Measurements from ENCODE around the gene CARS1.

Gene CARS1

DNA sequence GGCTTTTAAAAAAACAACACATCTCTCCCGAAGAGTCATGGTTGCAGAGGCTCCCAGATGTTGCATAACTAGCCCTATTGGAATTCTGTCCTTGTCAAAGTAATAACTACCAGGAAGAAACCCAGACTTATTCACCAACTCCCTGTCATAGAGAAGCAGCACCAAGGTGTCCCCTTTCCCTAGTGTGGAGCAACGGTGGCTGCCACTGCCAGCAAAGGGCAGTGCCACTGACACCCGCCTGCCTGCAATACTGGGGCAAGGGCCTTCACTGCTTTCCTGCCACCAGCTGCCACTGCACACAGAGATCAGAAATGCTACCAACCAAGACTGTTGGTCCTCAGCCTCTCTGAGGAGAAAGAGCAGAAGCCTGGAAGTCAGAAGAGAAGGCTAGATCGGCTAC is 92.4 kb downstream of the CARS1 start:
- H3K27ac ChIP-seq (replicated peaks) = no peak overlapping the region
- TF ChIP-seq CTCF (IDR thresholded peaks at IDR 0.05; ENCODE audit: insufficient read depth, low read length) = no peak
- TF ChIP-seq POLR2AphosphoS5 (IDR thresholded peaks at IDR 0.05; ENCODE audit: low read depth) = 0 out of 2 replicates have a peak, but pooled peaks have one; percentile 19
- DNase-seq (ENCODE audit: low read depth in 1 of 2, low spot score in 1 of 2) = no peak
- H3K27me3 ChIP-seq (ENCODE audit: insufficient read depth, poor library complexity, severe bottlenecking) = no peaks in the 10 kb centered on the region
- H3K4me3 ChIP-seq (replicated peaks; ENCODE audit: insufficient read depth, low read length) = no peak overlapping the region

DNA sequence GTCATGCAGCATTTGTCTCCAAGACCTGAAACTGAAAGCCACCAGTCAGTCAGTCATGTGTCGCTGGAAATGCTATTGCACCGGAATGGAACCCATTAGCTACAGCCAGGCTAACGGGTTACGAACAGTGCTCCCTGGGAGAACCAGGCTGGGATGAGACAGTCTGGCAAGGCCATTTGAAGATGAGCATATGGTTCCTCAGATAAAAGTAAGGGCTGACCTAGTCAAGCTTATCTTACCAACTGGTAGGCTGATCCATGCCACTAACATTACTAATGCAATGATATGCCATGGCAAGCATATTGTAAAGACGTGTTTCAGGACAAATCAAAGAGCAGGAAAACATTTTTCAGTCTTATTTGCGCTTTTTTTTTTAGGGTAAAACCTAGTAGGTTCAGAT is 93.5 kb downstream of the CARS1 start:
- TF ChIP-seq CTCF (IDR thresholded peaks at IDR 0.05; ENCODE audit: insufficient read depth, low read length) (no peak), GABPA (IDR thresholded peaks at IDR 0.05; ENCODE audit: low read depth) (no peak), POLR2AphosphoS5 (IDR thresholded peaks at IDR 0.05; ENCODE audit: low read depth) (no peak), SPI1 (IDR thresholded peaks at IDR 0.05; ENCODE audit: borderline replicate concordance, low read depth) (no peak)
- TF ChIP-seq, protein P1, sequence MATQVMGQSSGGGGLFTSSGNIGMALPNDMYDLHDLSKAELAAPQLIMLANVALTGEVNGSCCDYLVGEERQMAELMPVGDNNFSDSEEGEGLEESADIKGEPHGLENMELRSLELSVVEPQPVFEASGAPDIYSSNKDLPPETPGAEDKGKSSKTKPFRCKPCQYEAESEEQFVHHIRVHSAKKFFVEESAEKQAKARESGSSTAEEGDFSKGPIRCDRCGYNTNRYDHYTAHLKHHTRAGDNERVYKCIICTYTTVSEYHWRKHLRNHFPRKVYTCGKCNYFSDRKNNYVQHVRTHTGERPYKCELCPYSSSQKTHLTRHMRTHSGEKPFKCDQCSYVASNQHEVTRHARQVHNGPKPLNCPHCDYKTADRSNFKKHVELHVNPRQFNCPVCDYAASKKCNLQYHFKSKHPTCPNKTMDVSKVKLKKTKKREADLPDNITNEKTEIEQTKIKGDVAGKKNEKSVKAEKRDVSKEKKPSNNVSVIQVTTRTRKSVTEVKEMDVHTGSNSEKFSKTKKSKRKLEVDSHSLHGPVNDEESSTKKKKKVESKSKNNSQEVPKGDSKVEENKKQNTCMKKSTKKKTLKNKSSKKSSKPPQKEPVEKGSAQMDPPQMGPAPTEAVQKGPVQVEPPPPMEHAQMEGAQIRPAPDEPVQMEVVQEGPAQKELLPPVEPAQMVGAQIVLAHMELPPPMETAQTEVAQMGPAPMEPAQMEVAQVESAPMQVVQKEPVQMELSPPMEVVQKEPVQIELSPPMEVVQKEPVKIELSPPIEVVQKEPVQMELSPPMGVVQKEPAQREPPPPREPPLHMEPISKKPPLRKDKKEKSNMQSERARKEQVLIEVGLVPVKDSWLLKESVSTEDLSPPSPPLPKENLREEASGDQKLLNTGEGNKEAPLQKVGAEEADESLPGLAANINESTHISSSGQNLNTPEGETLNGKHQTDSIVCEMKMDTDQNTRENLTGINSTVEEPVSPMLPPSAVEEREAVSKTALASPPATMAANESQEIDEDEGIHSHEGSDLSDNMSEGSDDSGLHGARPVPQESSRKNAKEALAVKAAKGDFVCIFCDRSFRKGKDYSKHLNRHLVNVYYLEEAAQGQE (IDR thresholded peaks at IDR 0.05; ENCODE audit: insufficient replicate concordance, low read depth) = no peak
- Histone ChIP-seq H3K27ac (replicated peaks) (no peak overlapping the region), H3K27me3 (ENCODE audit: insufficient read depth, poor library complexity, severe bottlenecking) (no peaks in the 10 kb centered on the region), H3K4me3 (replicated peaks; ENCODE audit: insufficient read depth, low read length) (no peak overlapping the region)
- no peak for DNase-seq (ENCODE audit: low read depth in 1 of 2, low spot score in 1 of 2)

DNA sequence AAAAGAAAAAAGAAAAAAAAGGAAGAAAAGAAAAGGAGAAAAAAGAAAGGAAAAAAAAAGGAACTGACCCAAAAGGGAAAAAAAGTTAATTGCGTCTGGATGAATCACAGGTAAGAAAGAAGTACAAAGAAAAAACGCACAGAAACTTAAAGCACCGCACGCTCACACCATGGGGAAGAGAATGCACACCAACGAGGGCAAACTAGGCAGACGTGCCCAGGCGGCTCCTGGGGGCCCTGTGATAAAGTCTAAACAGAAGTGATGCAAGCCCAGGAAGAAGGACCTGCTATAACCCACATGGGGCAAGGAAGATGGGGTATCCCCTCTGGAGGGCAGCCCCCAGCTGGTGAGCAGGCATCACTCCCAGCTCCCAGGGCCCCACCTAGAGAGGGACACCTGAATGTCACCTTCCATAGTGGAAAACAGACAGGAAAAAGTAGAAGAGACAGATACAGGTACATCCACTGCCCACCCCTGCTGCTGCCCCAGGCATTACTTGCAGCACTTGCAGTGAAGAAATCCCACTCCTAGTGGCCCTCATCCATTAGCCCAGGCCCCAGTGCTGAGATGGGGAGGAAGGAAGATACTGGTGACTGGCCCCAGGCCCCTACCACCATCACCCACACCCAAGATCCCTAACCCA is 94.0 kb downstream of the CARS1 start:
- Histone ChIP-seq H3K4me3 (replicated peaks; ENCODE audit: insufficient read depth, low read length) (no peak overlapping the region), H3K27ac (replicated peaks) (no peak overlapping the region), H3K27me3 (ENCODE audit: insufficient read depth, poor library complexity, severe bottlenecking) (no peaks in the 10 kb centered on the region)
- TF ChIP-seq CTCF (IDR thresholded peaks at IDR 0.05; ENCODE audit: insufficient read depth, low read length) (no peak), POLR2AphosphoS5 (IDR thresholded peaks at IDR 0.05; ENCODE audit: low read depth) (no peak), SPI1 (IDR thresholded peaks at IDR 0.05; ENCODE audit: borderline replicate concordance, low read depth) (no peak), GABPA (IDR thresholded peaks at IDR 0.05; ENCODE audit: low read depth) (no peak)
- TF ChIP-seq, protein P1 (IDR thresholded peaks at IDR 0.05; ENCODE audit: insufficient replicate concordance, low read depth) = no peak
- no peak for DNase-seq (ENCODE audit: low read depth in 1 of 2, low spot score in 1 of 2)

DNA sequence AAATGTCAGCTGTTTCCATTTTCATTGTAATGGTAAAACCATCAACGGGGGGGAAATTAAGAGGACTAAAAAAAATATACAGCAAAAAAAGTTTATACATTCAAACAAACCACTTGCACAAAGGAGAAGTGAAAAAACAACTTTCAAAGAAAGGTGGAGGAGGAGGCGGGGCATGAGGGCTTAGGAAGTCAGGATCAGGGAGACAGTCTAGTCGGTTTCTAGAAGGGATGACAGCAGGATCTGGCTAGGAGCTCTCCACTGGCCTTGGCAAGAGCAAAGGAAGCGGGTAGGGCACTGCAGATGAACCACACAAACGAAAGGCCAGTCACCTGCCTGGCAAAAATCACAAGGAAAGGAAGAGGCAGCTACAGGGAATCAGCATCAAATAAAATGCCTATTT is 96.1 kb downstream of the CARS1 start:
- TF ChIP-seq SPI1 (IDR thresholded peaks at IDR 0.05; ENCODE audit: borderline replicate concordance, low read depth) (no peak), GABPA (IDR thresholded peaks at IDR 0.05; ENCODE audit: low read depth) (no peak), POLR2AphosphoS5 (IDR thresholded peaks at IDR 0.05; ENCODE audit: low read depth) (no peak), CTCF (IDR thresholded peaks at IDR 0.05; ENCODE audit: insufficient read depth, low read length) (no peak)
- TF ChIP-seq, protein P1 (IDR thresholded peaks at IDR 0.05; ENCODE audit: insufficient replicate concordance, low read depth) = no peak
- Histone ChIP-seq H3K4me3 (replicated peaks; ENCODE audit: insufficient read depth, low read length) (no peak overlapping the region), H3K27me3 (ENCODE audit: insufficient read depth, poor library complexity, severe bottlenecking) (no peaks in the 10 kb centered on the region), H3K27ac (replicated peaks) (no peak overlapping the region)
- DNase-seq (ENCODE audit: low read depth in 1 of 2, low spot score in 1 of 2) = no peak

All from HL-60 (cell line).